Neural cell (in vitro differentiated cells): ENCODE measurements around the gene CRAMP1. TPM values are rescaled to one million over a fixed set of nuclear protein-coding genes. Genes with fewer than 3 reads are reported as not detected.

Experiments
- H2AFZ ChIP-seq: fragments of 200-600, 300-800 bp; sonication (generic), shearing (Covaris generic); 2 replicates; pipeline ENCODE4 v1.6.0; 2014; ENCODE audit warnings: low read depth, mild to moderate bottlenecking, antibody characterized with exemption, low read length, moderate library complexity
- H3F3A ChIP-seq: fragments of 200-600 bp; shearing (Covaris generic); 2 replicates; pipeline ENCODE4 v1.6.1; 2016; ENCODE audit warnings: mild to moderate bottlenecking, moderate library complexity, mixed read lengths, antibody characterized with exemption, low read length; ENCODE audit not compliant: insufficient read depth, poor library complexity, severe bottlenecking
- H3K27ac ChIP-seq: fragments of 200-600, 300-800 bp; sonication (generic), shearing (Covaris generic); 2 replicates; pipeline ENCODE4 v1.5.1; 2014; ENCODE audit warnings: mild to moderate bottlenecking, low read length, moderate library complexity
- H3K27me3 ChIP-seq: fragments of 300-800, 200-600 bp; sonication (generic), shearing (Covaris generic); 2 replicates; pipeline ENCODE4 v1.6.0; 2014; ENCODE audit warnings: mild to moderate bottlenecking, low read depth, low read length, moderate library complexity; ENCODE audit not compliant: insufficient read depth
- H3K36me3 ChIP-seq: fragments of 300-800, 200-600 bp; sonication (generic), shearing (Covaris generic); 2 replicates; pipeline ENCODE4 v1.5.1; 2014; ENCODE audit warnings: mild to moderate bottlenecking, antibody characterized with exemption, low read length, moderate library complexity; ENCODE audit not compliant: insufficient read depth
- H3K4me2 ChIP-seq: fragments of 300-800, 200-600 bp; sonication (generic), shearing (Covaris generic); 2 replicates; pipeline ENCODE4 v1.6.0; 2014; ENCODE audit warnings: mild to moderate bottlenecking, low read length
- H3K4me3 ChIP-seq: fragments of 300-800, 200-600 bp; sonication (generic), shearing (Covaris generic); 2 replicates; pipeline ENCODE4 v1.5.1; 2014; ENCODE audit warnings: mild to moderate bottlenecking, low read length, moderate library complexity
- H3K79me2 ChIP-seq: fragments of 200-600 bp; shearing (Covaris generic); replicated peaks from 2 replicates; pipeline ENCODE4 v1.6.0; 2014; ENCODE audit warnings: mild to moderate bottlenecking, low read length, moderate library complexity; ENCODE audit not compliant: insufficient read depth
- H3K9ac ChIP-seq: fragments of 300-800, 200-600 bp; sonication (generic), shearing (Covaris generic); 2 replicates; pipeline ENCODE4 v1.6.1; 2016; ENCODE audit warnings: mild to moderate bottlenecking, low read length, mixed read lengths
- H3K9me2 ChIP-seq: fragments of 200-600 bp; shearing (Covaris generic); 2 replicates; pipeline ENCODE4 v1.6.1; 2016; ENCODE audit warnings: mild to moderate bottlenecking, low read length, mixed read lengths; ENCODE audit not compliant: insufficient read depth
- H3K9me3 ChIP-seq: fragments of 200-600, 300-800 bp; sonication (generic), shearing (Covaris generic); 2 replicates; pipeline ENCODE4 v1.6.1; 2016; ENCODE audit warnings: mild to moderate bottlenecking, mixed run types, low read length, moderate library complexity, mixed read lengths
- H4K20me1 ChIP-seq: fragments of 200-600 bp; shearing (Covaris generic); 2 replicates; pipeline ENCODE4 v1.6.1; 2016; ENCODE audit warnings: mild to moderate bottlenecking, mixed run types; ENCODE audit not compliant: insufficient read depth
- CTCF ChIP-seq: fragments of 450-650 bp; IDR thresholded peaks from 2 replicates; pipeline ENCODE4 v1.5.1; 2014; ENCODE audit warnings: antibody characterized with exemption, mild to moderate bottlenecking, moderate library complexity; ENCODE audit not compliant: poor library complexity, severe bottlenecking
- EP300 ChIP-seq: fragments of 450-650 bp; conservative IDR thresholded peaks from 2 replicates; pipeline ENCODE4 v1.6.1; 2014; ENCODE audit warnings: antibody characterized with exemption, mild to moderate bottlenecking, moderate library complexity; ENCODE audit not compliant: poor library complexity, severe bottlenecking
- EZH2 ChIP-seq: fragments of 200-600, 300-800 bp; shearing (Covaris generic), sonication (generic); IDR thresholded peaks from 2 replicates; pipeline ENCODE4 v1.6.1; 2014; ENCODE audit warnings: antibody characterized with exemption, low read length, borderline replicate concordance, mild to moderate bottlenecking; ENCODE audit not compliant: insufficient read depth, poor library complexity, severe bottlenecking
- MXI1 ChIP-seq: fragments of 450-650 bp; conservative IDR thresholded peaks from 2 replicates; pipeline ENCODE4 v1.6.1; 2014; ENCODE audit warnings: antibody characterized with exemption, mild to moderate bottlenecking; ENCODE audit not compliant: poor library complexity, severe bottlenecking
- POLR2AphosphoS5 ChIP-seq: IDR thresholded peaks from 2 replicates; pipeline ENCODE4 v1.6.1; 2012
- RAD21 ChIP-seq: fragments of 450-650 bp; conservative IDR thresholded peaks from 2 replicates; pipeline ENCODE4 v1.6.1; 2014; ENCODE audit warnings: antibody characterized with exemption, mild to moderate bottlenecking, moderate library complexity
- REST ChIP-seq: IDR thresholded peaks from 2 replicates; pipeline ENCODE4 v1.6.1; 2012; ENCODE audit warnings: borderline replicate concordance
- SMC3 ChIP-seq: fragments of 450-650 bp; conservative IDR thresholded peaks from 2 replicates; pipeline ENCODE4 v1.6.1; 2014; ENCODE audit warnings: antibody characterized with exemption, mild to moderate bottlenecking, moderate library complexity; ENCODE audit not compliant: poor library complexity
- TAF1 ChIP-seq: IDR thresholded peaks from 2 replicates; pipeline ENCODE4 v1.6.1; 2012; ENCODE audit warnings: low read depth
- polyA plus RNA-seq: library from polyadenylated mRNA; depleted of rRNA; stranded (reverse); fragments of >200 nt; gene quantifications from 2 replicates; pipeline ENCODE4 v1.2.3, GENCODE V29; 2014

Gene CRAMP1
- polyA plus RNA-seq, 1 donor from 2014 or later: 11.1 TPM

- Histone ChIP-seq H3K36me3 (no peaks in the 10 kb centered on the region), H3K27ac (no peak overlapping the region)
- no peak for TF ChIP-seq POLR2AphosphoS5
- no peak for TF ChIP-seq SMC3
- no peak for TF ChIP-seq EZH2
- TF ChIP-seq CTCF: no peak
- TF ChIP-seq MXI1: no peak
- no peak for TF ChIP-seq REST
- no peak for TF ChIP-seq EP300
- TF ChIP-seq TAF1: no peak
- no peak for TF ChIP-seq RAD21
These were observed 40.9 kb downstream of the CRAMP1 start for GRCh38 chr16:1653023-1653422.

GRCh38 chr16:1654505-1655268, 42.5 kb downstream of the CRAMP1 start:
- H3K9ac ChIP-seq: no peak overlapping the region
- H3K79me2 ChIP-seq: no peaks in the 10 kb centered on the region
- TF ChIP-seq EP300 (no peak), CTCF (no peak), RAD21 (no peak), SMC3 (no peak), REST (no peak), POLR2AphosphoS5 (no peak), EZH2 (no peak), TAF1 (no peak), MXI1 (no peak)
- no peak overlapping the region for H3K27ac ChIP-seq
- no peaks in the 10 kb centered on the region for H3K9me3 ChIP-seq
- no peak overlapping the region for H2AFZ ChIP-seq
- H3F3A ChIP-seq: no peaks in the 10 kb centered on the region
- H4K20me1 ChIP-seq: no peaks in the 10 kb centered on the region
- no peak overlapping the region for H3K4me2 ChIP-seq
- no peak overlapping the region for H3K4me3 ChIP-seq
- H3K9me2 ChIP-seq: no peaks in the 10 kb centered on the region
- no peaks in the 10 kb centered on the region for H3K36me3 ChIP-seq
- no peaks in the 10 kb centered on the region for H3K27me3 ChIP-seq

More at GRCh38 chr16:1653023-1653422, 40.9 kb downstream of the CRAMP1 start:
- Histone ChIP-seq H2AFZ (no peak overlapping the region), H3K9me3 (no peaks in the 10 kb centered on the region), H3K9ac (no peak overlapping the region), H3F3A (no peaks in the 10 kb centered on the region), H3K79me2 (no peaks in the 10 kb centered on the region), H3K9me2 (no peaks in the 10 kb centered on the region), H3K4me2 (no peak overlapping the region), H3K4me3 (no peak overlapping the region), H4K20me1 (no peaks in the 10 kb centered on the region), H3K27me3 (no peaks in the 10 kb centered on the region)
